Smooth muscle cell (in vitro differentiated cells): ENCODE data around the gene CD28. TPM values are rescaled to one million over a fixed set of nuclear protein-coding genes. Genes with fewer than 3 reads are reported as not detected.
"Not testable (repeated sequence)": the region's sequence is repeated elsewhere in the genome, so short reads cannot be mapped to it uniquely, and the experiment has no call there.

ENCODE experiments used
- DNase-seq: peaks from one replicate; lab custom pipeline; 2025; ENCODE audit not compliant: unreplicated experiment; lab: John Stamatoyannopoulos, UW
- H2AFZ ChIP-seq: fragments of 200-600 bp; sonication (generic); 2 replicates; pipeline ENCODE4 v1.6.0; 2016; ENCODE audit warnings: antibody characterized with exemption, low read depth, mild to moderate bottlenecking
- H3F3A ChIP-seq: fragments of 200-600 bp; sonication (generic); 2 replicates; pipeline ENCODE4 v1.6.0; 2017; ENCODE audit warnings: antibody characterized with exemption, low read depth
- H3K27ac ChIP-seq: fragments of 200-600 bp; sonication (generic); 2 replicates; pipeline ENCODE4 v1.5.1; 2016; ENCODE audit warnings: low read depth, mild to moderate bottlenecking
- H3K27me3 ChIP-seq: fragments of 200-600 bp; sonication (generic); 2 replicates; pipeline ENCODE4 v1.6.1; 2016; ENCODE audit warnings: low read depth, mild to moderate bottlenecking
- H3K36me3 ChIP-seq: fragments of 200-600 bp; sonication (generic); 2 replicates; pipeline ENCODE4 v1.5.1; 2016; ENCODE audit warnings: low read depth
- H3K4me1 ChIP-seq: fragments of 200-600 bp; sonication (generic); 2 replicates; pipeline ENCODE4 v1.5.1; 2016; ENCODE audit warnings: low read depth
- H3K4me2 ChIP-seq: fragments of 200-600 bp; sonication (generic); 2 replicates; pipeline ENCODE4 v1.6.0; 2016; ENCODE audit warnings: mild to moderate bottlenecking
- H3K4me3 ChIP-seq: fragments of 200-600 bp; sonication (generic); 2 replicates; pipeline ENCODE4 v1.5.1; 2016; ENCODE audit warnings: mild to moderate bottlenecking
- H3K79me2 ChIP-seq: fragments of 200-600 bp; sonication (generic); 2 replicates; pipeline ENCODE4 v1.6.0; 2016; ENCODE audit warnings: low read depth, mild to moderate bottlenecking
- H3K9ac ChIP-seq: fragments of 200-600 bp; sonication (generic); 2 replicates; pipeline ENCODE4 v1.6.0; 2016; ENCODE audit warnings: low read depth
- H3K9me3 ChIP-seq: fragments of 200-600 bp; sonication (generic); replicated peaks from 2 replicates; pipeline ENCODE4 v1.5.1; 2016; ENCODE audit warnings: low read depth
- H4K20me1 ChIP-seq: fragments of 200-600 bp; sonication (generic); 2 replicates; pipeline ENCODE4 v1.6.0; 2016; ENCODE audit warnings: low read depth
- WGBS: methylation state at CpG from one replicate; pipeline ENCODE4 v1.1.7; 2016; ENCODE audit warnings: low lambda C conversion rate; 5-methylcytosine and 5-hydroxymethylcytosine counted together
- polyA plus RNA-seq: library from polyadenylated mRNA; unstranded; fragments of >200 nt; fragmentation: Nextera tagmentation; extraction: Ambion mirVana; gene quantifications from 2 replicates; pipeline ENCODE4 v1.2.1, GENCODE V29; 2016
- total RNA-seq: library from RNA; depleted of rRNA; stranded (reverse); fragments of >200 nt; gene quantifications from 2 replicates; pipeline ENCODE4 v1.2.3, GENCODE V29; 2014
- TF ChIP-seq, protein P1 (sequence below): fragments of 200-600 bp; sonication (generic); IDR thresholded peaks from 2 replicates; pipeline ENCODE4 v1.5.1; 2017; ENCODE audit warnings: borderline replicate concordance, mild to moderate bottlenecking, antibody characterized with exemption; ENCODE audit not compliant: insufficient read depth, poor library complexity, severe bottlenecking

The CD28 gene
- total and polyA plus RNA-seq, 2 experiments from 2014 or later, result not detected

DNA sequence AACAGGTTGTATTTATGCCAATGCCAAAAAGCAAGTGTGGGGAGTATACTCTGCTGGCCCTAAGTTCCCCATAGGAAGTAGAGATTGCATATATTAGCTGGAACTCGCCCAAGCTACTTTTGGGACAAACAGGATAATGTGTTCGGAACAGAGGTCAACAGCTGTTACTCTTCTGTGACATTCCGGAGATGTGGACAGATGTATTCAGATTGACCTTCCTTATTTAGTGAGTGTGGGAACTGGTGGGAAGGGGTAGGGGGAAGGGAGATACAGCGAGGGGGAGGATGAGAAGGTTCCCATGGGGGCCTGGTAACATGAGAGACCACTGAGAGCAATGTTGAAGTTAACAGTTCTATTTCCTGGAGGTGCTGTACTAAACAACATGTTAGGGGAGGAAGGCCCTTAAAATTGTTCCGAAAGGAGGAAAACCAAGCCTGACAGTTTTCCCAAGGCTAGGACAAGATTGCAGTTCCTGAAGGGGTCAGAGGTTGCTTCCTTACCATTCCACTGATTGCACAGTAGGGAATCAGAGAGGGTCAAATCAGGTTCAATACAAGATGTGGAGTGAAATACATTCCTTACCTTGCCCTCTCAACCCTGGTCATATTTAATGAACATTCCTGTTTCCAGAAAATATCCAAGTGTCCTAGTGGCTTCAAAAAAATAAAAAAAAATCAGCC lies 14.3 kb upstream of the CD28 start:
- H3K36me3 ChIP-seq, result no peaks in the 10 kb centered on the region
- DNase-seq, result no peak
- H3F3A ChIP-seq, result no peaks in the 10 kb centered on the region
- H3K27ac ChIP-seq, result no peak overlapping the region
- no peaks in the 10 kb centered on the region for H3K27me3 ChIP-seq
- H4K20me1 ChIP-seq, result no peaks in the 10 kb centered on the region
- TF ChIP-seq, protein P1, sequence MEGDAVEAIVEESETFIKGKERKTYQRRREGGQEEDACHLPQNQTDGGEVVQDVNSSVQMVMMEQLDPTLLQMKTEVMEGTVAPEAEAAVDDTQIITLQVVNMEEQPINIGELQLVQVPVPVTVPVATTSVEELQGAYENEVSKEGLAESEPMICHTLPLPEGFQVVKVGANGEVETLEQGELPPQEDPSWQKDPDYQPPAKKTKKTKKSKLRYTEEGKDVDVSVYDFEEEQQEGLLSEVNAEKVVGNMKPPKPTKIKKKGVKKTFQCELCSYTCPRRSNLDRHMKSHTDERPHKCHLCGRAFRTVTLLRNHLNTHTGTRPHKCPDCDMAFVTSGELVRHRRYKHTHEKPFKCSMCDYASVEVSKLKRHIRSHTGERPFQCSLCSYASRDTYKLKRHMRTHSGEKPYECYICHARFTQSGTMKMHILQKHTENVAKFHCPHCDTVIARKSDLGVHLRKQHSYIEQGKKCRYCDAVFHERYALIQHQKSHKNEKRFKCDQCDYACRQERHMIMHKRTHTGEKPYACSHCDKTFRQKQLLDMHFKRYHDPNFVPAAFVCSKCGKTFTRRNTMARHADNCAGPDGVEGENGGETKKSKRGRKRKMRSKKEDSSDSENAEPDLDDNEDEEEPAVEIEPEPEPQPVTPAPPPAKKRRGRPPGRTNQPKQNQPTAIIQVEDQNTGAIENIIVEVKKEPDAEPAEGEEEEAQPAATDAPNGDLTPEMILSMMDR, result no peak
- H3K4me1 ChIP-seq, result no peaks in the 10 kb centered on the region
- H2AFZ ChIP-seq, result no peak overlapping the region
- 96% methylated on average over 5 of the region's 5 CpGs for WGBS
- no peak overlapping the region for H3K9ac ChIP-seq
- H3K79me2 ChIP-seq, result no peaks in the 10 kb centered on the region
- no peaks in the 10 kb centered on the region for H3K9me3 ChIP-seq
- no peak overlapping the region for H3K4me3 ChIP-seq
- no peak overlapping the region for H3K4me2 ChIP-seq

DNA sequence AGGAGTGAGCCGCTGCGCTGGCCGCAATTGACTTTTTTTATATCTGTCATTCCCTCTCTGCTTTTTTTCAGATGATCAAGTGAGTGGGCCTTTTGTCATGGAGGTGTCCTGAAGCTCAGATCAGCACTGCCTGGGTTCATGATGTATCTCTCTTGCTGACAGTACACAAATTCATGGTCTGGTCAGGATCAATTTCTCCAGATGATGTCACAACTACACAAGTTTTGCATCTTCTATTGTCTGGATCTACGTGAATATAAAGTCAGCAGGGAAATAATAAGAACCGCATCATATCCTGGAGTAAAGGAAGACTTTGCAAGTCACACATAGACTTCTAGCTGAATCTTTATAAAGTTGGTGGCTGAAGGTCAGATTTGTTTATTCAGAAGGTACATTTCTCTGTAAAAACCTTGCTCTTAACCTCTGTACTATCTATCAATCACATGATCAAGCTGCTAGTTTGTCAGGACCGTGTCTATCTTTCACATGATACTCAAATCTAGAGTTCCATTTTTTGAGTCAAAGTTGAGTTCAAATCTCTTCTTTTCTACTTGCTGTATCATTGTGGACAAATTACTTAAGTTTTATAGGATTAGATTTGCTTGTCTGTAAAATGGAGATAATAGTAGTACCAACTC lies 13.1 kb upstream of the CD28 start:
- DNase-seq, result no peak
- H3K79me2 ChIP-seq, result no peaks in the 10 kb centered on the region
- 93% methylated on average over 6 of the region's 6 CpGs for WGBS
- no peak overlapping the region for H3K4me3 ChIP-seq
- no peak overlapping the region for H3K4me2 ChIP-seq
- no peak overlapping the region for H3K9ac ChIP-seq
- TF ChIP-seq, protein P1, result no peak
- H3F3A ChIP-seq, result no peaks in the 10 kb centered on the region
- H3K4me1 ChIP-seq, result no peaks in the 10 kb centered on the region
- H2AFZ ChIP-seq, result no peak overlapping the region
- no peak overlapping the region for H3K27ac ChIP-seq
- H3K27me3 ChIP-seq, result no peaks in the 10 kb centered on the region
- no peaks in the 10 kb centered on the region for H4K20me1 ChIP-seq
- H3K36me3 ChIP-seq, result no peaks in the 10 kb centered on the region
- no peaks in the 10 kb centered on the region for H3K9me3 ChIP-seq

GRCh38 chr2:203694191-203694590 lies 12.2 kb upstream of the CD28 start:
- H3K4me3 ChIP-seq, result no peak overlapping the region
- H3K79me2 ChIP-seq, result no peaks in the 10 kb centered on the region
- 78% methylated on average over 3 of the region's 3 CpGs for WGBS
- TF ChIP-seq, protein P1, result no peak
- no peaks in the 10 kb centered on the region for H3K36me3 ChIP-seq
- H3F3A ChIP-seq, result no peaks in the 10 kb centered on the region
- no peaks in the 10 kb centered on the region for H4K20me1 ChIP-seq
- no peak overlapping the region for H2AFZ ChIP-seq
- H3K27me3 ChIP-seq, result no peaks in the 10 kb centered on the region
- H3K4me2 ChIP-seq, result no peak overlapping the region
- no peaks in the 10 kb centered on the region for H3K4me1 ChIP-seq
- no peaks in the 10 kb centered on the region for H3K9me3 ChIP-seq
- DNase-seq, result no peak
- no peak overlapping the region for H3K9ac ChIP-seq
- no peak overlapping the region for H3K27ac ChIP-seq

GRCh38 chr2:203697190-203697589 lies 9.2 kb upstream of the CD28 start:
- Histone ChIP-seq H3K27ac (no peak overlapping the region), H2AFZ (no peak overlapping the region), H3K4me1 (no peaks in the 10 kb centered on the region), H3K4me2 (no peak overlapping the region), H3K79me2 (no peaks in the 10 kb centered on the region), H3K9ac (no peak overlapping the region), H3K27me3 (no peaks in the 10 kb centered on the region), H3K36me3 (no peaks in the 10 kb centered on the region), H3K9me3 (no peaks in the 10 kb centered on the region), H4K20me1 (no peaks in the 10 kb centered on the region), H3F3A (no peaks in the 10 kb centered on the region), H3K4me3 (no peak overlapping the region)
- no peak for DNase-seq
- 86% methylated on average over 1 of the region's 1 CpG for WGBS
- TF ChIP-seq, protein P1, result no peak

GRCh38 chr2:203697763-203698162 lies 8.7 kb upstream of the CD28 start:
- H3K27ac ChIP-seq, H3K79me2 ChIP-seq, H3F3A ChIP-seq, DNase-seq, H4K20me1 ChIP-seq, H3K4me3 ChIP-seq, H2AFZ ChIP-seq, H3K36me3 ChIP-seq, H3K4me2 ChIP-seq, H3K4me1 ChIP-seq, H3K27me3 ChIP-seq, H3K9me3 ChIP-seq, H3K9ac ChIP-seq: not testable (repeated sequence)
- WGBS, result 95% methylated on average over 2 of the region's 2 CpGs

GRCh38 chr2:203698410-203698809 lies 8.0 kb upstream of the CD28 start:
- H3K79me2 ChIP-seq, H3K4me2 ChIP-seq, H3K36me3 ChIP-seq, DNase-seq, H3K4me1 ChIP-seq, H3K9me3 ChIP-seq, H4K20me1 ChIP-seq, H3F3A ChIP-seq, H2AFZ ChIP-seq, H3K27ac ChIP-seq, H3K27me3 ChIP-seq, H3K9ac ChIP-seq, H3K4me3 ChIP-seq: not testable (repeated sequence)
- WGBS, result 84% methylated on average over 5 of the region's 5 CpGs
